SHP77 treated with DMSO at 0.1 percent for 48 hours (cell line): ENCODE data around the gene TP53BP1.
"Not testable (repeated sequence)": the region's sequence is repeated elsewhere in the genome, so short reads cannot be mapped to it uniquely, and the experiment has no call there.

ENCODE experiments used
- DNase-seq: peaks from one replicate; lab custom pipeline; 2025; lab: John Stamatoyannopoulos, UW

TP53BP1 gene

DNA sequence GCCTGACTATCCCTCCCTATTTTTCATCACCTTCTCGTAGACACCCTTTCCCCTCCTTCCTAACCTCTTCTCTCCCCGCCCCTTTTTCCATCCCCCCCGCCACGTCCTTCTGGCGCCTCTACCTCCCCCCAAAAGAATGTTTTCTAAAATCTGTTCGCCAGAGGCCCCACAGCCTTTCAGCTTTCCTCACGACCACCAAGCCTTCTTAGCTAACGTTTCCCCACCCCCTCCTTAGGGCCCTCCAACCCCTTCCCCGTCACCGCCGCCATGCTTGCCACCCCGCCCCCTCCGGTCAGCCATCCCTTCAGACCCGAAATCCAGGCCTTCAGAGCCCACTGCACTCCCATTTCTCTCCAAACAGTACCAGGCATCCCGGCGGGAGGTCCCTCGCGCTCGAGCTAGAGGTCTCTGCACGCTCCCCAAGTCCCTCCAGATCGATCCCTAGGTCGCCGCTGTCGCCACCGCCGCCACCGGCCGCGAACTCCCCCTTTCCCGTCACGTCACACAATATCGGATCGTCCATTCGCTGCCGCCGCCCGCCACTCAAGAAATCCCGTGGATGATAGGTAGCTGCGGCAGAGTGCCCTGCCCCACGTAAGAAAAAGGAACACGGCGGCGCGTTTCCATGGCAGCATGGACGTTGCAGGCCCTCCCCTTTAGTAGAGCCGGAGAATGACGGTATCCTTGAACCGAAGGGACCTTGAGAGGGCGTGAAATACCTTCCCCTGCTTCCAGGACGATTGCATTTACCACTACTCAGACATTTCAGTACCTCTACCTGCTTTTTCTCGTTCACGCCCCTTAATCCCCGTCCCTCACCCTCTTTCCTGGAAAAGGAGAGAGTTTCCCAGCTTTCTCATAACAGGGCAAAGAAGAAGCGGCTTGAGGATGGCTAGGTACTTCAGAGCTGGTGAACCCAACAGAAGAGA is at the start of gene TP53BP1:
Gene TP53BP1, minus strand, starts transcription at position 484 of the 929 bp plus-strand sequence. Its CDS starts 113 bp downstream, at position 371.
- peak; percentile 93 for DNase-seq

DNA sequence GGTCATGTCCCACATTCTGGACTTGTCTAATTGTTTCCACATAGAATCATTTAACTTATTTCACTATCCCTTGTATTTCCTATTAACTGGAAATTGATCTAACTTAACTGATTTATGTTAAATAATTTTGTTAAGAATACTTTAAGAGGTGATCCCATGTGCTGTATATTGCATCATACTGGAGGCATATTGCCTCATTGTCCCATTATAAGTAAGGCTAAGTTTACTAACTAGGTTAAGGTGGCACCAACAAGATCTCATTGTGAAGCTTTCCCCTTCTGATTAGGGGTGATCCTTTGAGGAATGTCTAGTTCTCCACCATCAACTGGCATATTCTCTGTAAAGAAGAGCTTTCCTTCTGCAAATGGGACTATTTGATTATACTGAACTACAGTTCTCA is 48.8 kb upstream of the TP53BP1 start:
- no peak for DNase-seq

DNA sequence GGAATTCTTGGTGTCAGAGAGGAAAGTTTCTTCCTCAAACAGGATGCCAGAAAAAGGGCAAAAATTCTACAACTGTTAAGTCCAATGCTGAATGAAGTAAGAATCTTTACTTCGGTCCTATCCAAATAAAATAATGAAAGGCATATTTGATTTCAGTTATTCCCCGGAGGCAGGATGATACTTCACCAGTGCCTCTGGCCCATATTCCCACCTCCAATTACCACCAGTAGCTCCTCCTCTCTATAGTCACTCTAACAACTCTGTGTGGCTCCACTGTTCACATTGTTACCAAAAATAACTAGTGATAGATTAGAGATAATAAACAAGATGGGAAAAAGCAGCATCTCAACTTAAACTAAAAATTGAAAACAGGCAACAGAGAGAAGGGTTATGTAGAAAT is 45.1 kb upstream of the TP53BP1 start:
- DNase-seq, result no peak

GRCh38 chr15:43534897-43535296 is 41.9 kb upstream of the TP53BP1 start:
- DNase-seq, result no peak

GRCh38 chr15:43532826-43533225 is 39.9 kb upstream of the TP53BP1 start:
- not testable (repeated sequence) for DNase-seq

GRCh38 chr15:43531018-43531670 is 38.2 kb upstream of the TP53BP1 start:
- no peak for DNase-seq

GRCh38 chr15:43529587-43530345 is 36.8 kb upstream of the TP53BP1 start:
- DNase-seq, result no peak

DNA sequence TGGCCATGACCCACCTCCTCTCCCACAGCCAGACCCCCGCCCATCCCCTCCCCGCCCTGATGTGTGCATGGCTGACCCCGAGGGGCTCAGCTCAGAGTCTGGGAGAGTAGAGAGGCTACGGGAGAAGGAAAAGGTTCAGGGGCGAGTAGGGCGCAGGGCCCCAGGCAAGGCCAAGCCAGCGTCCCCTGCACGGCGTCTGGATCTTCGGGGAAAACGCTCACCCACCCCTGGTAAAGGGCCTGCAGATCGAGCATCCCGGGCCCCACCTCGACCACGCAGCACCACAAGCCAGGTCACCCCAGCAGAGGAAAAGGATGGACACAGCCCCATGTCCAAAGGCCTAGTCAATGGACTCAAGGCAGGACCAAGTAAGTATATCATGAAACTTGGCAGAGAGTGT is 36.2 kb upstream of the TP53BP1 start:
- DNase-seq, result no peak

- DNase-seq, result no peak
Observed at GRCh38 chr15:43528542-43529007, 35.6 kb upstream of the TP53BP1 start.

DNA sequence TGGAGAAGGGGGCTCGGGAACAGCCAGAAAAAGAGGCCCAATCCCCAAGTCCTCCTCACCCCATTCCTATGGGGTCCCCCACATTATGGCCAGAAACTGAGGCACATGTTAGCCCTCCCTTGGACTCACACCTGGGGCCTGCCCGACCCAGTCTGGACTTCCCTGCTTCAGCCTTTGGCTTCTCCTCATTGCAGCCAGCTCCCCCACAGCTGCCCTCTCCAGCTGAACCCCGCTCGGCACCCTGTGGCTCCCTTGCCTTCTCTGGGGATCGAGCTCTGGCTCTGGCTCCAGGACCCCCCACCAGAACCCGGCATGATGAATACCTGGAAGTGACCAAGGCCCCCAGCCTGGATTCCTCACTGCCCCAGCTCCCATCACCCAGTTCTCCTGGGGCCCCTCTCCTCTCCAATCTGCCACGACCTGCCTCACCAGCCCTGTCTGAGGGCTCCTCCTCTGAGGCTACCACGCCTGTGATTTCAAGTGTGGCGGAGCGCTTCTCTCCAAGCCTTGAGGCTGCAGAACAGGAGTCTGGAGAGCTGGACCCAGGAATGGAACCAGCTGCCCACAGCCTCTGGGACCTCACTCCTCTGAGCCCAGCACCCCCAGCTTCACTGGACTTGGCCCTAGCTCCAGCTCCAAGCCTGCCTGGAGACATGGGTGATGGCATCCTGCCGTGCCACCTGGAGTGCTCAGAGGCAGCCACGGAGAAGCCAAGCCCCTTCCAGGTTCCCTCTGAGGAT is 35.0 kb upstream of the TP53BP1 start:
- no peak for DNase-seq

DNA sequence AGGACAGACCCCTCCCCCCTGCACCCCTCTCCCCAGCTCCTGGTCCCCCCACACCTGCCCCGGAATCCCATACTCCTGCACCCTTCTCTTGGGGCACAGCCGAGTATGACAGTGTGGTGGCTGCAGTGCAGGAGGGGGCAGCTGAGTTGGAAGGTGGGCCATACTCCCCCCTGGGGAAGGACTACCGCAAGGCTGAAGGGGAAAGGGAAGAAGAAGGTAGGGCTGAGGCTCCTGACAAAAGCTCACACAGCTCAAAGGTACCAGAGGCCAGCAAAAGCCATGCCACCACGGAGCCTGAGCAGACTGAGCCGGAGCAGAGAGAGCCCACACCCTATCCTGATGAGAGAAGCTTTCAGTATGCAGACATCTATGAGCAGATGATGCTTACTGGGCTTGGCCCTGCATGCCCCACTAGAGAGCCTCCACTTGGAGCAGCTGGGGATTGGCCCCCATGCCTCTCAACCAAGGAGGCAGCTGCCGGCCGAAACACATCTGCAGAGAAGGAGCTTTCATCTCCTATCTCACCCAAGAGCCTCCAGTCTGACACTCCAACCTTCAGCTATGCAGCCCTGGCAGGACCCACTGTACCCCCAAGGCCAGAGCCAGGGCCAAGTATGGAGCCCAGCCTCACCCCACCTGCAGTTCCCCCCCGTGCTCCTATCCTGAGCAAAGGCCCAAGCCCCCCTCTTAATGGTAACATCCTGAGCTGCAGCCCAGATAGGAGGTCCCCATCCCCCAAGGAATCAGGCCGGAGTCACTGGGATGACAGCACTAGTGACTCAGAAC is 34.3 kb upstream of the TP53BP1 start:
- no peak for DNase-seq

DNA sequence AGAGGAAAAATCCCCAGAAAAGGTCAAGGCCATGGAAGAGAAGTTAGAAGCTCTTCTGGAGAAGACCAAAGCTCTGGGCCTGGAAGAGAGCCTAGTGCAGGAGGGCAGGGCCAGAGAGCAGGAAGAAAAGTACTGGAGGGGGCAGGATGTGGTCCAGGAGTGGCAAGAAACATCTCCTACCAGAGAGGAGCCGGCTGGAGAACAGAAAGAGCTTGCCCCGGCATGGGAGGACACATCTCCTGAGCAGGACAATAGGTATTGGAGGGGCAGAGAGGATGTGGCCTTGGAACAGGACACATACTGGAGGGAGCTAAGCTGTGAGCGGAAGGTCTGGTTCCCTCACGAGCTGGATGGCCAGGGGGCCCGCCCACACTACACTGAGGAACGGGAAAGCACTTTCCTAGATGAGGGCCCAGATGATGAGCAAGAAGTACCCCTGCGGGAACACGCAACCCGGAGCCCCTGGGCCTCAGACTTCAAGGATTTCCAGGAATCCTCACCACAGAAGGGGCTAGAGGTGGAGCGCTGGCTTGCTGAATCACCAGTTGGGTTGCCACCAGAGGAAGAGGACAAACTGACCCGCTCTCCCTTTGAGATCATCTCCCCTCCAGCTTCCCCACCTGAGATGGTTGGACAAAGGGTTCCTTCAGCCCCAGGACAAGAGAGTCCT is 33.4 kb upstream of the TP53BP1 start:
- DNase-seq, result no peak

DNA sequence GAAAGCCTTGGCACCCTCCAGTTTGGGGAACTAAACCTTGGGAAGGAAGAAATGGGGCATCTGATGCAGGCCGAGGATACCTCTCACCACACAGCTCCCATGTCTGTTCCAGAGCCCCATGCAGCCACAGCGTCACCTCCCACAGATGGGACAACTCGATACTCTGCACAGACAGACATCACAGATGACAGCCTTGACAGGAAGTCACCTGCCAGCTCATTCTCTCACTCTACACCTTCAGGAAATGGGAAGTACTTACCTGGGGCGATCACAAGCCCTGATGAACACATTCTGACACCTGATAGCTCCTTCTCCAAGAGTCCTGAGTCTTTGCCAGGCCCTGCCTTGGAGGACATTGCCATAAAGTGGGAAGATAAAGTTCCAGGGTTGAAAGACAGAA is 32.2 kb upstream of the TP53BP1 start:
- no peak for DNase-seq

DNA sequence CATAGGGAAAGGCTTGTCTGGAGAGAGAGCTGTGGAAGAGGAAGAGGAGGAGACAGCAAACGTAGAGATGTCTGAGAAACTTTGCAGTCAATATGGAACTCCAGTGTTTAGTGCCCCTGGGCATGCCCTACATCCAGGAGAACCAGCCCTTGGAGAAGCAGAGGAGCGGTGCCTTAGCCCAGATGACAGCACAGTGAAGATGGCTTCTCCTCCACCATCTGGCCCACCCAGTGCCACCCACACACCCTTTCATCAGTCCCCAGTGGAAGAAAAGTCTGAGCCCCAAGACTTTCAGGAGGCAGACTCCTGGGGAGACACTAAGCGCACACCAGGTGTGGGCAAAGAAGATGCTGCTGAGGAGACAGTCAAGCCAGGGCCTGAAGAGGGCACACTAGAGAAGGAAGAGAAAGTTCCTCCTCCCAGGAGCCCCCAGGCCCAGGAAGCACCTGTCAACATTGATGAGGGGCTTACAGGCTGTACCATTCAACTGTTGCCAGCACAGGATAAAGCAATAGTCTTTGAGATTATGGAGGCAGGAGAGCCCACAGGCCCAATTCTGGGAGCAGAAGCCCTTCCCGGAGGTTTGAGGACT is 31.4 kb upstream of the TP53BP1 start:
- no peak for DNase-seq

DNA sequence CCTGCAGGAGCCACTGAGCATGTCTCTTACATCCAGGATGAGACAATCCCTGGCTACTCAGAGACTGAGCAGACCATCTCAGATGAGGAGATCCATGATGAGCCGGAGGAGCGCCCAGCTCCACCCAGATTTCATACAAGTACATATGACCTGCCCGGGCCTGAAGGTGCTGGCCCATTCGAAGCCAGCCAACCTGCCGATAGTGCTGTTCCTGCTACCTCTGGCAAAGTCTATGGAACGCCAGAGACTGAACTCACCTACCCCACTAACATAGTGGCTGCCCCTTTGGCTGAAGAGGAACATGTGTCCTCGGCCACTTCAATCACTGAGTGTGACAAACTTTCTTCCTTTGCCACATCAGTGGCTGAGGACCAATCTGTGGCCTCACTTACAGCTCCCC is 30.7 kb upstream of the TP53BP1 start:
- DNase-seq, result no peak

- DNase-seq, result no peak
Observed at GRCh38 chr15:43522247-43522646, 29.3 kb upstream of the TP53BP1 start.

DNA sequence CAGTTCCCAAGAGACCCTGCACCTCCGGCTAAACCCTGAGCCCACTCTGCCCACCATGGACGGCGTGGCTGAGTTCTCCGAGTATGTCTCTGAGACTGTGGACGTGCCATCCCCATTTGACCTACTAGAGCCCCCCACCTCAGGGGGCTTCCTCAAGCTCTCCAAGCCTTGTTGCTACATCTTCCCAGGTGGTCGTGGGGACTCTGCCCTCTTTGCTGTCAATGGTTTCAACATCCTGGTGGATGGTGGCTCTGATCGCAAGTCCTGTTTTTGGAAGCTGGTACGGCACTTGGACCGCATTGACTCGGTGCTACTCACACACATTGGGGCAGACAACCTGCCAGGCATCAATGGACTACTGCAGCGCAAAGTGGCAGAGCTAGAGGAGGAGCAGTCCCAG is 28.5 kb upstream of the TP53BP1 start:
- DNase-seq, result no peak

DNA sequence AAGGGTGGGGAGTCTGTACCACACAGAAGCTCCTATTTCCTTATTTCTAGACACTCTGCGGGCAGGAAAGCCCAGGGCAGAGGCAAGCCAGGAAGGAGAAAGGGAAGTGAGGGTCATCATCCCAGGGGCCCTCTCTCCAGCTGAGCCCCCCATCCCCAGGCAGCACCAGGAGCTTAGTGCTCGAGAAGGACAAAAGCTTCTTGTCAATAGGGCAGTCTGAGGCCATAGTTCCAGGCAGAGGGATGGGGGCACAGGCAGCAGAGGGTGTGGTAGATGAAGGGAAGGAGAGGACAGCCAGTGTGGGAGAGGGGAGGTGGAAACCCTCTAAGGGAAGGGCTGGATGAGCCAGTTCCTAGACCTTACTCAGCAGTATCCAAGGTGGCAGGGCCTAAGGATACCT is 27.2 kb upstream of the TP53BP1 start:
- DNase-seq, result no peak

- no peak for DNase-seq
Observed at GRCh38 chr15:43519196-43519595, 26.2 kb upstream of the TP53BP1 start.

DNA sequence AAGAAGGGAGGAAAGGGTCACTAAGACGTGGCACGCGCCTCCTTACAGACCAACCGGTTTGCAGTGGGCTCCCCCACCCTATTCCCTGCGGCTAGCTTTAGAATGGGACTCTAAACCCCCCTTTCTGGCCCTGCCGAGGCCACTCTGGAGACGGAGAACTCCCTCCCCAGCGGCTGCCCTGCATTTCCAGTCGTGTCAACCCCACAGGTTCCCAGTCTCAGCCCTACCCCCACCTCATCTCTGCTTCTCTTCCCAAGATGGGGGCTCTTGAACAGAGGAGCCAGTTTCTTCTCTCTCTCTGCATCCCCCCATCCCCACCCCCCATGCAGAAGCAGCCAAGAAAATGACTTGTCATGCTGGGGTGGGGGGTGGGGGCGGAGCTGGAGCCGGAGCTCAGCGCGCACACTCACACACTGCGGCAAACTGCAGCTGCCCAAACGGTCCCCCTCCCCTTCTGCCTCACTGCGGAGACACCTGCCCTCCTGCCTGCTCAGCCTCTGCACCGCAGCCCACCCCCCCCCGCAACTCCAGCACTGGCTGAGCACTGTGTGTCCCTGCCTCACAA is 25.3 kb upstream of the TP53BP1 start:
- DNase-seq, result peak; percentile 74
